Prostate gland (tissue), 1 donor: Measurements from ENCODE around the gene CDK1.

Experiments
- POLR2A ChIP-seq: fragments of 450-650 bp; IDR thresholded peaks from one replicate; pipeline ENCODE4 v1.6.1; 2016; ENCODE audit warnings: antibody characterized with exemption, mild to moderate bottlenecking
- POLR2AphosphoS5 ChIP-seq: sonication (generic); formaldehyde crosslinking; IDR thresholded peaks from one replicate; pipeline ENCODE4 v1.6.1; 2017; ENCODE audit warnings: antibody characterized with exemption

GRCh38 chr10:60820093-60820754 lies 41.9 kb downstream of the CDK1 start:
- TF ChIP-seq POLR2AphosphoS5 (no peak), POLR2A (no peak)
